ENCODE results near the gene CCNL1.
"Not testable (repeated sequence)": the region's sequence is repeated elsewhere in the genome, so short reads cannot be mapped to it uniquely, and the experiment has no call there.

The CCNL1 gene

GRCh38 chr3:157159762-157160657 is at the start of gene CCNL1:
TSS of gene CCNL1 (minus strand) at chr3:157160147. CDS start at chr3:157160094, 53 bp downstream.
- DNase-seq = peak; percentile 96

DNA sequence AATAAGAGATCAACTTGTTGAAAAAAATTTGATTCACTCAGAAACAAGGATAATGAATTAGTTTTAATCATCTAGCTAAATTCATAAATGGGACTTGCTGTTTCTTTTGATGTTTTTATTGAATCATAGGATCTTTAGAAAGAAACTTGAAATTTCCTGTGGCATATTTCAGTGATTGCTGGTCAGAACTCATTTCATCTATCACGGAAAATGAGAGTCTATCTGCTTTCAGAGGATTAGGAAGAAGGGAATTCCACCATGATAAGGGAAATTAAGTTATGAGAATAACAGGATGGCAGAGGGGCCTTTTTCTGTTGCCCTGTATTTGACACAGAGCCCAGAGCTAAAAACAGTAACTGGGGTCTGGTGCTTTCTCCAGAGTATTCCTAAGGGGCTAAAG is 44.9 kb upstream of the CCNL1 start:
- no peak for DNase-seq

- DNase-seq = no peak
Measured at GRCh38 chr3:157204431-157204830, 44.5 kb upstream of the CCNL1 start.

DNA sequence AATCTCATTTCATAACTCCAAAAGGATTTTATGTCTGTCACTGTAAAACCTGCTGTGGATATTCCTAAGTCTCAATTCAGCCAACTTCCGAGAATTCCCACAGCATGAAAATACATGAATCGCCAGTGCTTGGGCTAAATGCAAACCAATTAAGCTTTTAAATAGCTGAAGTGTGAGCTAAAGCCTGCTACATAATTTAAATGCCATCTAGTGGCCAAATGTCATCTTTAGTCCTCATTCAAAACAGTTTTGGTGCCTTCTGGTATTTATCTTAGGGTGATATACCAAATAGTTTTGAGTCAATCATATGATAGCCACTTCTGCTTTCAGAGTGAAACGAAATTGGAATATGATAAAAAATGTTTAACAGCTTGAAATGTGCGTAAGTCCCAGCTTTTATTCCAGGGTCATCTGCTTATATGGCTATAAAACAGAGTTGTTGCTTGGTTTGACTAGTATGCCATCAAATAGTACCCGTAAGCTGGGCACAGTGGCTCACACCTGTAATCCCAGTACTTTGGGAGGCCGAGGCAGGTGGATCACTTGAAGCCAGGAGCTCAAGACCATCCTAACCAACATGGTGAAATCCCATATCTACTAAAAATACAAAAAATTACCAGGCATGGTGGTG is 41.8 kb upstream of the CCNL1 start:
- DNase-seq = no peak

DNA sequence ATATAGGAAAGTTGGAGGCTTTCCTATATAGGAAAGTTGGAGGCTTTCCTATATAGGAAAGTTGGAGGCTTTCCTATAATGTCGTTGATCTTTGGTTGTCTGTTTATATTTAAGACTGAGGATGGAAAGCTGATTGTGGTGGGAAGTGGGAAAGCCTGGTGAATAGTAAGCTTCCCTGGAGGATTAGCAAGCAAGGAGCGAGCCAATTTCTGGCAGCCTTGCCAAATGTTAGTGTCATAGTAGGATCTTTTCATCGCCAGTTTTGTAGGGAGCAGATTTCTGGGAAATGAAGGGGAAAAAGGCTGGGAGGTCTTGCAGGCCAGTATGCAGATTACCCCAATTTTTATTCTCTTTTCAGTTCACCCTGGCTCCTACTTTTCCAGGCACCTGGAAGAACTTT is 39.9 kb upstream of the CCNL1 start:
- no peak for DNase-seq

- no peak for DNase-seq
Measured at GRCh38 chr3:157195965-157196364, 36.0 kb upstream of the CCNL1 start.

DNA sequence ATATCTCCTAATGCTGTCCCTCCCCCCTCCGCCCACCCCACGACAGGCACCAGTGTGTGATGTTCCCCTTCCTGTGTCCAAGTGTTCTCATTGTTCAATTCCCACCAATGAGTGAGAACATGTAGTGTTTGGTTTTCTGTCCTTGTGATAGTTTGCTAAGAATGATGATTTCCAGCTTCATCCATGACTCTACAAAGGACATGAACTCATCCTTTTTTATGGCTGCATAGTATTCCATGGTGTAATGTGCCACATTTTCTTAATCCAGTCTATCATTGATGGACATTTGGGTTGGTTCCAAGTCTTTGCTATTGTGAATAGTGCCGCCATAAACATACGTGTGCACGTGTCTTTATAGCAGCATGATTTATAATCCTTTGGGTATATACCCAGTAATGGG is 31.2 kb upstream of the CCNL1 start:
- not testable (repeated sequence) for DNase-seq

GRCh38 chr3:157190380-157190872 is 30.5 kb upstream of the CCNL1 start:
- no peak for DNase-seq

DNA sequence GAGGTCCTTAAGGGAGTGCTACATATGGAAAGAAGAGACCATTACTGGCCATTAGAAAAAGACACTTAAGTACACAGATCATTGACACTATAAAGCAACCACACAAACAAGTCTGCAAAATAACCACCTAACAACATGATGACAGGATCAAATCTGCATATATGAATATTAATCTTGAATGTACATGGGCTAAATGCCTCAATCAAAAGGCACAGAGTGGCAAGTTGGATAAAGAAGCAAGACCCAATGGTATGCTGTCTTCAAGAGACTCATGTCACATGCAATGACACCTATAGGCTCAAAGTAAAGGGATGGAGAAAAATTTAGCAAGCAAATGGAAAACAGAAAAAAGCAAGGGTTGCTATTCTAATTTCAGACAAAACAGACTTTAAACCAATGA is 28.4 kb upstream of the CCNL1 start:
- DNase-seq = no peak

GRCh38 chr3:157182879-157183278 is 22.9 kb upstream of the CCNL1 start:
- DNase-seq = no peak

DNA sequence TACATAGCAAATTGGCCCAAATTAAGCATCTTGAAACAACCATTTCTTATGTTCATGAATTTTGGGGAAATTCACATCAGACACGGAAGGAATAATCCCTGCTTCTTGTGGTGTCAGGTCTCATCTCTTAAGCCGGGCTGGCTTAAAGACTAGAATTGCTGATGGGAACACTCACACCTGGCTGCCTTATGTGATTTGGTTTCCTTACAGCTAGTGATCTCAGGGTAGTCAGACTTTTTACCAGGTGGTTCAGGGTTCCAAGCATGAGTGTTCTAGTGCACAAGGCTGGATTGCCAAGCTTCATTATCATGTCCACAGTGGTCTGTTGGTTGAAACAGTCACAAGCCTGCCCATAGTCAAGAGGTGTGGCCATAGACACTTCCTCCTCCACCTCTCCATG is 20.3 kb upstream of the CCNL1 start:
- DNase-seq = no peak

GRCh38 chr3:157179365-157179803 is 19.4 kb upstream of the CCNL1 start:
- DNase-seq = no peak

- not testable (repeated sequence) for DNase-seq
Measured at GRCh38 chr3:157178503-157179364, 18.8 kb upstream of the CCNL1 start.

DNA sequence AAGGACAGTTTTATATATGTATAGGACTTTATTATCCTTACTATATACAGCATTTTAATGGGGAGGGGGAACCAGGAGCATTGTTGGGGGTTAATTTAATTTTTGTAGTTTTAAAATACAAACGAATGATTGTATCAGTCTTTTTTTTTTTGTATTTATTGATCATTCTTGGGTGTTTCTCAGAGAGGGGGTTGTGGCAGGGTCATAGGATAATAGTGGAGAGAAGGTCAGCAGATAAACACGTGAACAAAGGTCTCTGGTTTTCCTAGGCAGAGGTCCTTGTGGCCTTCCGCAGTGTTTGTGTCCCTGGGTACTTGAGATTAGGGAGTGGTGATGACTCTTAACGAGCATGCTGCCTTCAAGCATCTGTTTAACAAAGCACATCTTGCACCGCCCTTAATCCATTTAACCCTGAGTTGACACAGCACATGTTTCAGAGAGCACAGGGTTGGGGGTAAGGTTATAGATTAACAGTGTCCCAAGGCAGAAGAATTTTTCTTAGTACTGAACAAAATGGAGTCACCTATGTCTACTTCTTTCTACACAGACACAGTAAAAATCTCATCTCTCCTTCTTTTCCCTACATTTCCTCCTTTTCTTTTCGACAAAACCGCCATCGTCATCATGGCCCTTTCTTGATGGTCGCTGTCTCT is 18.0 kb upstream of the CCNL1 start:
- not testable (repeated sequence) for DNase-seq

DNA sequence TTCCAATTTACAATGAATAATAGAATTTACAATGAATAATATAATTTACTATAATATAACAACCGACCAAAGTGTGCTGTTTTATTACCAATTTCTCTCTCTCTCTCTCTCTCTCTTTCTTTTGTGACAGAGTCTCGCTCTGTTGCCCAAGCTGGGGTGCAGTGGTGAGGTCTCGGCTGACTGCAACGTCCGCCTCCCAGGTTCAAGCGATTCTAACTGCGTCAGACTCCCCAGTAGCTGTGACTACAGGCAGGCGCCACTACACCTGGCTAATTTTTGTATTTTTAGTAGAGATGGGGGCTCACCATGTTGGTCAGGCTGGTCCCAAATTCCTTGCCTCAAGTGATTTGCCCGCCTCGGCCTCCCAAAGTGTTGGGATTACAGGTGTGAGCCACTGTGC is 17.0 kb upstream of the CCNL1 start:
- no peak for DNase-seq

- no peak for DNase-seq
Measured at GRCh38 chr3:157175691-157176507, 16.0 kb upstream of the CCNL1 start.

GRCh38 chr3:157174649-157175498 is 14.9 kb upstream of the CCNL1 start:
- DNase-seq = peak; percentile 99

DNA sequence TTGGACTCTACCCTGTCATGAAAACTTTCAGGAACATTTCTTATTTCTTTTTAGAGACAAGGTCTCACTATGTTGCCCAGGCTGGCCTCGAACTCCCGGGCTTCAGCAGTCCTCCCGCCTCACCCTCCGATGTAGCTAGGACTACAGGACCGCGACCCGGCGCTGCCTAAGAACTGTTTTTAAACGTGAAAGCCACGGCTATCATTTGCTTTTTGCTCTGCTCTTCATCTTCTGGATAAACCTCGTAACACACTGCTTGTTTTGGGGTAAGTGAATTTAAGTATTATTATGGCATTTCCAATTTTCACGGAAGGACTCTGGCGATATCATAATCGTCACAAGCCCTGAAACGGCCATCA is 14.3 kb upstream of the CCNL1 start:
- no peak for DNase-seq

- not testable (repeated sequence) for DNase-seq
Measured at GRCh38 chr3:157173343-157173742, 13.4 kb upstream of the CCNL1 start.

GRCh38 chr3:157172746-157173145 is 12.8 kb upstream of the CCNL1 start:
- DNase-seq = no peak

DNA sequence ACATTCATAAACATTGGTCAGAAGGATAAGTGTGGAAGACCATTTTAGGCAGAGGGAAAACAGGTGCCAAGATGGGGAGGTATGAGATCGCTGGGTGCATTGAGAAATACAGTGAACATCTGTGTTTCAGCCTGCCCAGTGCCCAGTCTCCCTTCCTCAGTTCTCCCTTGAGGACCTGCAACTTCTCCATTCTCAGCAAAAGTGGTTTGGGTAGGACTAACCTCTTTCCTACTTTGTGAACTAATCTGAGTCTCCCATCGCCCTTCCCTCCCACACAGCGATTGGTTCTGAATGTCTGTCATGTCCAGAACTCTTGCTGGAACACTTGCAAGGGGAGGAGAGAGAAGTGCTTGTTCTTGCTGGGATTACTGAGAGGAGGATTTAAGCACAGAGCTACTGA is 10.9 kb upstream of the CCNL1 start:
- DNase-seq = no peak
